Occipital lobe (tissue), 2 donors: ENCODE measurements around the gene PFKL. TPM values are rescaled to one million over a fixed set of nuclear protein-coding genes. Genes with fewer than 3 reads are reported as not detected.
A peak's percentile ranks its signal among the peaks of the same experiment; 100 is the strongest.
"Not testable (repeated sequence)": the region's sequence is repeated elsewhere in the genome, so short reads cannot be mapped to it uniquely, and the experiment has no call there.

Experiments
- DNase-seq: peaks from one replicate; lab custom pipeline; 2025; lab: John Stamatoyannopoulos, UW
- total RNA-seq: library from RNA; depleted of rRNA; stranded (reverse); fragments of >200 nt; gene quantifications from one replicate; pipeline ENCODE4 v1.2.3, GENCODE V29; 2014

The PFKL gene
- total RNA-seq, 1 donor from 2014 or later, result 107 TPM

DNA sequence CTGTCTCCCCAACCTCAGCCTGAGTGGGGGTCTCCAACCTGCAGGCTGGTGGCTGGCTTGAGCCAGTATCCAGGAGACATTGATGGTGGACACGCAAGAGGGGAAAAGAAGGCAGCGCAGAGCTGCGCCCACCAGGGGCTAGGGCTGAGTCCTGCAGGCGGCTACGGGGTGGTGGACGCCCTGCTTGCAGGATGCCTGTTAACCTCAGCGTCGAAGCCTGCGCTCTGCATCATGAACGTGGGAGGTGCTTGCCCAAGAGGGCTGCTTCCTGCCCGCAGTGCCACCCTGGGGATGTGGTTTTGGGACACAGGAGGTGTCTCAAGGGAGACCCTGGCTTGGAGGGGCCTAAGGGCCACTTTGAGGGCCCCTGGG is 27.7 kb downstream of the PFKL start:
- DNase-seq, result no peak

DNA sequence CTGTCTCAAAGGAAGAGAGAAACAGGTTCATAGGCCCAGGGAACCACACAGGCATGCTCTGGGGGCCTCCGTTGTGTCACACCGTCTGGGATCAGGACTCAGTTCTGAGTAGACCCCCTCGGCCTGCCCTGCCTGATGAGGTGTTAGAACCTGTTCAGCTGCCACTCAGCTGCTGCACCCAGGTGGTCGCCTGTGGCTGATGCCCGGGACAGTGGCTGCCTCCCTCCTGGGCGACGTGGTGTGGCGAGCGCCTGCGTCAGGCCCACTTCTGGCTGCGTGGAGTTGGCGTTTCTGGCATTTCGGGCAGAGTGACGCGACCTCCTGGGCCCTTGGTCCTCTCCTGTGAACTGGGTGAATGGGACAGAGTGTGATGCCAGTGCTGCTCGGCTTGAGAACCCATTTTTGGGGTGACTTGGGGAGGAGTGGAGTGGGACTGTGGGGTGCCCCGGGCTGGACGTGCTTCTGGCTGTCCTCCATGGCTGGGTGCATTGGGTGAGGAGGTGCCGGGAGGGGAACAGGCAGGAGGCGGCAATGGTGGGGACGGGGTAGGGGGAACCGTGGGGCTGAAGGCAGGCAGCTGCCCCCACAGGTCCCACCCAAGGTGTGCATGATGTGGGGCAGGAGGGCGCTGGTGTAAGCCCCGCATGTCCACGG is 28.5 kb downstream of the PFKL start:
- no peak for DNase-seq

DNA sequence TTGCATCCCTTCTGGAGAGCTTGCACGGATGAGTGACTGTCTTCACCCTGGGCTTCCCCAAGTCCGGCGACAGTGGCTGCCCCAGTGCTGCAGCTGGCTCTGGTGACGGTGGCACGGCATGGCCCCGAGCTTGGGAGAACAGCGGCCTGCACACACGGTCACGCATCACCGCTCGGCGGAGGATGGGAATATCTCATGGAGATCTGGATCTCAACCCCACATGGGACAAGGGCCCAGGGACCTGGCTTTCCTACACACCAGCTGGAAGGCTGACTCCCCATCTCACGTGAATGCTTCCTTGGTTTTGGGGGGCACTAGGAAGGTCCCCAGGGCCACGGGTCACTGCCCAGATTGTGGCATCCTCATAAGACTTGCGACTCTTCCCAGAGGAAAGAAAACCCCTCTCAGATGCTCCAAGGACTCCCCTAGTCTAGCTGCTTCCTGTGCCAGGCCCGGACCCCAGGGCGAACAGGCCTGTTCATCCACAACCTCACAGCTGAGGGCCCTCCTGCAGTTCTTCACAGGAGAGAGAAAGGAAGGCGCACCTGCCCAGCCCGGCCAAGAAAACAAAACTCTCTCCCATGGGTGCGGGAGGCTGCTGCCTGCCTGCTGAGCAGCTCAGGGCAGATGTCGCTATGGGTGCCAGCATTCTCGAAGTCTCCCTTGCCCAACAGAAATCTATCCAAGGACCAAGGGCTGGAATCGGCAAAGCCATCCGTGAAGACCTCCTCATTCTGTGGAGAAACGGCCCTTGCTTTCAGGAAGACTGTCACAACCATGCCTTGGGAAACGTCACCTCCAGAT is 29.4 kb downstream of the PFKL start:
- DNase-seq, result no peak

DNA sequence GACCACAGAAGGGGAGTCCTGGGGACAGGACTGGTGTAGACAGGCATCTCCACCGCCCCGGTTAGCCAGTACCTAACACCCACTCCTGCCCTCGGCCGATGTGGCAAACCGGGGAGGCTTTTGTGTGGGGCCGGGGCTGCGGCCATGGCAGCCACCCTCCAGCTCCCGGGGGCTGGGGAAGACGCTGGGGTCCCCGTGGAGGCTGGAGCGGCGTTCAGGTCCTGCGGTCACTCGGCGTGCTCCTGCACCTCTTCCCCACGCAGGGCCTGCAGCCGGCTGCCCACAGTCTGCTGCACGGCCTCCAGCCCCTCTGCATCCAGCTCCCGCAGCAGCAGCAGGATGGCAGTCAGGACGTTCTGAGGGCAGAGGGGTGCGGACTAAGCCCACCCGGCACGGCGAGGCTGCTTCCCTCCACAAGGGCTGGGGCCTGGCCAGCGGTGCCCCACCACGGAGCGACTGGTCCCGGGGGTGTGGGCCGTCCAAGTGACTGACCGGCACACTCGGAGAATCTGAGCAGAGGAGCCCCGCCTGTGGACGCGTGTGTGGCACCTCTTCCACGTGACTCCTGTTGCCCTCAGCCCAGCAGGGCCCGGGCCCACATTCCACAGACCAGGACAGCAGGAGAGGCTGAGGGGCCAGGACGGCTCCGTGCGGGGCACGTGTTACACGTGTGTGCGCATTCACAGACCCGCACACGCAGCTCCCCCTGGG is 30.3 kb downstream of the PFKL start:
- no peak for DNase-seq

DNA sequence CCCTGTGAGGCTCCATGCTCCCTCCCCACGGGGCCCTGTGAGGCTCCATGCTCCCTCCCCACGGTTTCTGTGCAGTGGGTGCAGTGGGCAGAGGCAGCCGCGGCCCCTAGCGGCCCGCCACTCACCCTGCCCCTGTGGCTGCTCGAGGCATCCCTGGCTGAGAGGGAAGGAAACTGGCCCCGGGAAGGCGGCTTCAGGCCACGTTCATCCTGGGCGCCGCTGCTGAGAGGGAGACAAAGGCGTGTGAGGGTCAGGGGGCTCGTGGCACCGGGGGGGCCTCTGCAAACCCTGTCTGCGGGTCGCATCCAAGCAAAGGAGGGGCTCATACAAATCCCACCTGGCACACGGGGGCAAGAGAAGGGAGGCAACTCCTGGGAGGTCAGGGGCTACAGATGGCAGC is 30.8 kb downstream of the PFKL start:
- no peak for DNase-seq

DNA sequence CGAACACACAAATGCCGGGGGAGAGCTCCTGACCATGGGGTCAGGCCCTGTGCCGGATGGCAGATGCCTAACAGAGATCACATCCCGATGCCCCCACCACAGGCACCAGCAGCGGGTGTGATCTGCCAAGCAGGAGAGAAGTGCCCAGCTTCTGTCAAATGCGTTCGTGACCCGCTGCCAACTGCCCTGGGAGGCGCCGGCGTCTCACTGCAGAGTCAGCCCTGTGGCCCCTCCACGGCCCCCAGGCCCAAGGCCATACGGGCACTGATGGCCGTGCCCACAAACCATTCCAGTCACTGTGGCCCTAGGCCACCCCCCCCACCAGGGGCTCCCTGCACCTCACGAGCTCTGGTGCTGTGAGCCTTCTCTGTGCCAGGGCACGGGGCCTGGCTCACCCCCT is 31.4 kb downstream of the PFKL start:
- DNase-seq, result no peak

DNA sequence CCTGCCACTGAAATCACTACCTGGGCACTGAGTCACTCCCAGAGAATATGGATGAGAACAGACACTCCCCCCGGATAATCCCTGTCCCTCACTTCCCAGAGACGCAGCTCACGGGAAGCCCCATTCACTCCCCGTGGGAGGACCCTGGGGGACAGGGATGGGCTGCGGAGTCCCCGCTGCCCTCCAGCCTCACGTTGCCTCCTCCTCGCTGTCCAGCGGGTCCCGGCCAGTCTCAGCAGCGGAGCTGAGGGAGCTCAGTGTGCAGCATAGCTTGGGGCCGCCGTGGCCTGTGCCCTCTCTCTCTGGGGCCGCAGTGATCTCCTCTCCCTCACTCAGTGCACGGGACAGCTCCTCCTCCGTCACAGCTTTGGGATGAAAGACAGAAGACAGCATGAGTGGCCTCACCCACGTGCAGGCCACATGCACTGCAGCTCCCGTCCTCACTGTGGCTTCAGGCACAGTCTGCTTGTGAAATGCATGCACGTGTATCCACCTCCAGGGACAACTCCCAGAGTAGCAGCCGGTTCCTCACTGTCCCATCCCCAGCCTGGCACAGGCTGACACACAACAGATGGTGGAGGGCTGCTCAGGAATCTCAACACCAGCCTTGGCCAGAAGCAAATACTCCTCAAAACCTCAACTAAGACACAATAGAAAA is 31.9 kb downstream of the PFKL start:
- peak; percentile 36 for DNase-seq

DNA sequence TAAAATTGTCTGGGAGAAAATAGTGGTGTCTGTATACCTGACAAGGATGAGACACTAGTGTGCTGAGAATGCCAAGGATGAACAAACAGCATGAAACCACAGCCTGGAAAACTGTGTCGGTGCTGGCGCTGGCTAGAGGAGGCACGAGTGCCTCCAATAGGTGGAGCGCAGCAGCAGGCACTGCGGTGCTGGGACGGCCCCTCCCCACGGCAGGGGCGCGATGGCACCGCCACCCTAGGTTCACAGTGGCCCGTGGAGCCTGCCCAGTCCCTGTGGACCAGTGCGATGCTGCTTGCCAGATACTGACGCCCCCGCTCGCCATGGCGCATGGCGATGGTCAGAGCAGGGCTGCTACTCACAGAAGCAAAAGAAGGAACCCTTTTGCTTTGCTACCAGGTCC is 32.5 kb downstream of the PFKL start:
- no peak for DNase-seq

DNA sequence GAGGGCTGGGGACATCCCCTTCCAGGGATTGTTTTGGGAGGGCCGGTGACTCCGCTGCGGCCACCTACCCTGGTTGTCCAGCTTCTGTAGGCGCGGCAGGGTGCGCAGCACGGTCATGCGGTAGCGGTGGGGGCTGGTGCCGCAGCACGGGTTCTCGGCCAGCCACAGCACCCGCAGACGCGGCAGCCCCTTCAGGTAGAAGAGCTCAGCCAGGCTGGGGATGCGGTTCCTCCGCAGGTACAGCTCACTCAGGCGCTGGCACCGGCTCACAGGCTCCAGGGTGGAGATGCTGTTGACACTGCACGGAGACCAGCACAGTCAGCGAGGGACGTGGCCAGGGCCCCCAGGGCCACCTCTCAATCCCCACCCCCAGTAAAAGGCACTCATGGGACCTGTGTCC is 33.1 kb downstream of the PFKL start:
- no peak for DNase-seq

DNA sequence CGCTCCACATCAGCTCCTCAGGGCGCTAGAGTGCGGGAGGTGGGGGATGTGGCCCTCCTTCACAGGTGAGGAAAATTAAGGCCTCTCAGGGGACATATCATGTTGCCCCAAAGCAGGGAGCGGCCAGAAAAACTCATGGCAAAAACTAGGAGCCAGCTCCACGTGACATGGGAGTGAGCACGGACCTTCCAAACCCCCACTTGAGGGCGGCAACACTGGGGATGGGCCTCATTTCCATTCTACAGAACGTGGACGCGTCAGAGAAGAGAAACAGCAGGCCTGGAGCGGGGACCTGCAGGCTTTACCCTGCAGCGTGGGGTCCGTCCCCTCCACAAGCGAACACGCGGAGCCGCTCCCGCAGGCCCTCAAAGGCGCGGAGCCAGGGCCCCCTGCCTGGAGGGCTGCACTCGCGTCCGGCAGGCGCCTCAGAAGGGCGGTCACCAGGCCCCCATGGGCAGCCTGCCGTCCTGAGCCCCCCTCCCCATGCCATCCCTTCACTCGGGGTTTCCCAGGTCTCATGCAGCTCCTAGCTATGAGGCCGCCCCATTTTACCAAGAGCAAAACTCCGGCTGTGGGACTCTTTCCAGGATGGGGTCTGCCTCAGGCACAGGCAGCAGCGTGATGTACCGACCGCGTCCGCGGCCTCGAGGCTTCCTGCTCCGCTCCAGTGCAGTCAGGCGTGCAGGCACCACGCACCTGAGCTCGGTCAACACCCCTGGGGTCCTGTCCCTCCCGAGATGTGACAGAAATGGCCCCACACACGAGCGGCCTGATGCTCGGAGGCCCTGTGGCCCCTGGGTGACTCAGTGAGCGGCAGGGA is 33.9 kb downstream of the PFKL start:
- no peak for DNase-seq

DNA sequence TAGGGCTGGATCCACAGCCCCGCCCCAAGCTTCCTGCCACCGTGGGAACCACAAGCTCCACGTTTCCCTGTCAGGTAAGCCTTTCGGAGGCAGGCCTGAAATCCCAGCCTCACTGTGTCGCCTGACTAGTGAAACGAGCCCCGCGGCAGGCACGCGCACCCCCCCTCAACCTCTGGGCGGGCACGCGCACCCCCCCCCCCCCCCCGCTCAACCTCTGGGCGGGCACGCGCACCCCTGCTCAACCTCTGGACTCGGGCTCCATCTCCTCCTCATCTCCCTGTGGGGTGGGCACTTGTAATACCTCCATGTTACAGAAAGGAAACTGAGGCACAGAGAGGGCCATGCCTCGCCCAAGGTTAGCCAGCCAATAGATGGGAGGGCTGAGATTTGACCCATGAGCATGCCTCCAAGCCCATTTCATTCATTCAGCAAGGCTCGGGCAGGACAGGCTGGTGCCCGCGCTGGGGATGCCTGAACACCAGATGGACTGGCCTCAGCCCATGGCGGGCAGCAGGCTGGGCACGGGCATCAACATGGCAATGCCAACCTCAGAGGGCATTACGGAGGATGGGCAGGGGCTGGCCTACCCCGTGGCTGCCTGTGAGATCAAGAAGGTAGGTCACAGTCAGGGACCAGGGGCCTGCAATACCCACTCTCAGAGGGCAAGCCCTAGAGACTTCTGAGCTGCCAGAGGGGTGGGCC is 34.6 kb downstream of the PFKL start:
- no peak for DNase-seq

DNA sequence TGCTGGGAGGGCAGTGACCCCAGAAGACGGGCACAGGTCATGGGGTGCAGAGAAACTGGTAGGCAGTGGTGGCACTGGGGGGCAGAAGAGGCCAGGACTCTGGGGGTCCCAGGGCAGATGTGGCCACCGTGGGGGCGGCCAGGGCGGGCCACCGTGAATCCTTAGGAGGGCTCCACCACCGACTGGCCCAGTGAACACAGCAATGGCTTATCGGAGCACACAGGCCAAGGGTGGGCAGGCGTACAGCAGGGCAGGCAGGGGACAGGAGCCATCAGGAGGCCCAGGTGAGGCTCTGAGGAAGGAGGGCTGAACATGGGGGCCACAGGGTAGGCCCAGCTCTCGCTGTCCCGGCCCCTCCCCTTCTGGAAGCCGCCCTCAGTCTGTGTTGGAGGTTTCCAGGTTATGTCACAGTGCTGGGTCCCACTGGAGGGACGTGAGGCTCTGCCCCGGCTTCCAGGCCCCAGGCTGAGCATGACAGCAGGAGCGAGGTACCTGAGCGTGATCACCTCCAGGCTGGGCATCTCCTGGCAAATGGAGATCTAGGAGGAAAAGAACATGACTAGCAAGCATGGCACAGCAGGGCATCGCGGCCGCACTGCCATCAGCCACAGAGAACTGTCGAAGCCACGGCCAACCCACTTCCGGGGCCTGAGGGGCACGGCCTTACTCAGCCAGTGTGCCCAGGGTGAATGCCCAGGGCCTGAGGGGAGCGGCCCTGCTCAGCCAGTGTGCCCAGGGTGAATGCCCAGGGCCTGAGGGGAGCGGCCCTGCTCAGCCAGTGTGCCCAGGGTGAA is 35.6 kb downstream of the PFKL start:
- no peak for DNase-seq

DNA sequence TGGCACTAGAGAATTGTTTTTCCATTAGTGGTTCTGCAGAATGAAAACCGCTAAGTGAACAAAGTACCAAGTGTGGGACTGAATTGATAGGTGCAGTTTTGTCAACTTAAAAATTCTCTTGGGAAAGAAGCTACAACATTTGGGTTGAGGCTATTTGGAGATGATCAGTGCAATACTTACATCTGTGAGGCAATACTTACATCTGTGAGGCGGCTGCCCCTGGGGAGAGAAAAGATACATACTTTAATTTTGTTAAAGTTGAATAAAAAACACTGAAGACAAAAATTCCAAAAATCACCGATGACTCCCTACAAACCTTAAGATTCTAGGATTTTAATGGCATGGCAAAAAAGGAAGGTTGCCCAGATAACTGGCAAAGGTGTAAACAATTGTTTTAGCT is 37.6 kb downstream of the PFKL start:
- DNase-seq, result no peak

DNA sequence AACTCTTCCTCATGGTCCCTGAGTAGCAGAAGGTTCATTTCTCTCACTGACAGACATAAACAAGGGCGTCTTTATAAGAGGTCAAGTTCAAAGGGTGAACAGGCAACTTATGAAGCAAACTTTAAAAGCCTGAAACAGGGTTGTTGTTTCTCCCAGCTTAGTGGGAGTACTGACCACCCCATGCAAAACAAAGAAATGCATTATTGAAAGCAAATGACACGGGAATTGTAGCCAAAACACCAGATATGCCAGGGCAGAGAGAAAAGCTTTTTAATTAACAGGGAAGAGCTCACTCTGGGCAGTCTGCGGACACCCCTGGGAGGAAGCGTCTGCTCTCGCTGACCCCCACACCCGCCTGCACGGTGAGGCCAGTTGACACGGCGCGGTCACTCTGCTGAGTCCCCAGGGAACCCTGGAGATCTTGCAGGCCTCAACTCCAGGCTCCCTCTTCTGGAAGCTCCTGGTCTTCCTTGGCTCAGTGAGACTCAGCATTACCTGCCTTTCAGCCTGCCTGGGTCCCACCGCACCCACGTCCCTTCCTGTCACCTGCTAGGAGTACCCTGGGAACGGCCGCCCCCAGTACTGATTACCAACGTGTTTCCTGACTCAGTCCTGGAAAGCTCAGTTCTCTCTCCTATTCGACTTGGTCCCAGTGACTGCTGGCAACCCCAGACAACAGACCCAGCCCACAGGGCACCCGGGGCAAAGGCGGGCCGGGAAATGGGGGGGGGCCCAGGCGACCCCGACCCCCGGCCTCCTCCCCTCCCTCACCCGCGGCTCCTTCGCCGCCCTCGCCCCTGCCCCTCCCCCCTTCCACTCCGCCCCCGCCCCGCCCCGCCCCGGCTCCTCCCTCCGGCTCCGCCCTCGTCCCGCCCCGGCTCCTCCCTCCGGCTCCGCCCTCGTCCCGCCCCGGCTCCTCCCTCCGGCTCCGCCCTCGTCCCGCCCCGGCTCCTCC is 38.4 kb downstream of the PFKL start:
- DNase-seq, result no peak

DNA sequence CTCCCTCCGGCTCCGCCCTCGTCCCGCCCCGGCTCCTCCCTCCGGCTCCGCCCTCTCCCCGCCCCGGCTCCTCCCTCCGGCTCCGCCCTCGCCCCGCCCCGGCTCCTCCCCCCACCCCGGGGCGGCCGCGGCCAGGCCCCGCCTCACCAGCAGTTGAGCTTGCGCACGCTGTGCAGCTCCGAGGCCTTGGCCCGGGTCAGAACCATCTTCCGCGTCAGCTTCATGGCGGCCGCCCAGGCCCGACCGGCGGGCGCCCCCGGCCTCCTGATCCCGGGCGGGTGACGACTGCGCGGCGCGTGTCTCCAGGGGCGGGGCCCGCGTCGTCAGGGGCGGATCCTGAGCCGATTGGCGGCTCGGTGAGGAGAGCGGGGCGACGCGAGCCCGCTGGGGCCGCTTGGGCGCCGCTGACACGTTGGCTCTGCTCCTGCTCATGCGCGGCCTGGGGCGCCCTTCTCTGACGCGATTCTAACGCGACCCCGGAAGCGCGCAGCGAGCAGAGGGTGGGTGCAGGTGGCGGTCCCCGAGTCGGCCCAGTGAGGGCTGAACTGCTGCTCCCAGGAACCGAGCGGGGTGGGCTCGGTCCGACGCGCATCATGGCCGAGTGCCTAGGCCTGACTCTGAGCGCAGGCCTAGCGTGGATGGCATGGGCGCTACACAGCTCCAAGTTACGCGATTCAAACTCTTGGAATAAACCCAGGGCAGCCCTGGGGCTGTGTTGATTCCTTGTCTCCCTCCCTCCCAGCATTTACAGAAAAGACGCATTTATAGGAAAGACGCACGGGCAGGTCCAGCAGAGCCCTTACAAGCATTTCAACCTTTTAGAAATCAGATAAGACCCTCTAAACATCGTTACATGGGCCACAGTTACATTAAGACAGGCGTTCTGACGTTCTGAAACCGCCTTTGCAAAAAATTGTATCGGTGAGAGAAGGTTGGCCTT is 39.4 kb downstream of the PFKL start, which contains the start of gene CFAP410:
Gene CFAP410 (minus strand): TSS at position 420 of the 940 bp plus-strand sequence. CDS start 196 bp downstream, at position 224.
- peak; percentile 96 for DNase-seq

DNA sequence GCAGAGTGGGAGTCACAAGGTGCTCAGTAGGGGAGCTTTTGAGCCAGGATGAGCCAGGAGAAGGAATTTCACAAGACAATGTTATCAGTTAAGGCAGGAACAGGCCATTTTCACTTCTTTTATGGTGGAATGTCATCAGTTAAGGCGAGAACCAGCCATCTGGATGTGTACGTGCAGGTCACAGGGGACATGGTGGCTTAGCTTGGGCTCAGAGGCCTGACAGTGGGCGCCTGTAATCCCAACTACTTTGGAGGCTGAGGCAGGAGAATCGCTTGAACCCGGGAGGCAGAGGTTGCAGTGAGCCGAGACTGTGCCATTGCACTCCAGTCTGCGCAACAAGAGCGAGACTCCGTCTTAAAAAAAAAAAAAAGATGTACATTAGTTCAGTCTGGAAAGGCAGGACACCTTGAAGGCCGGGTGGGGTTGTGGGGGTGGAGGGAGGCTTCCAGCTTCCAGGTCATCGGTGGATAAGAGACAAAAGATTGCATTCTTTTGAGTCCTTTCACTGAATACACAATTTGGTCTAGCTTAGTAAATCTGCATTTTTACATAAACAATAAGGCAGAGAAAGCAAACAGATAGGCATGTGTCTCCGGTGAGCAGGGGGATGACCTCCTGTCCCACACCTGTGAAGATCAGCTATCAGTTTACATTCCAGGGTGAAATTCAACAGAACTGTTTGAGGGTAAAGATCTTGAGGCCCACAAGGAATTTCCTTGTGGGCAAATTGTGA is 42.0 kb downstream of the PFKL start:
- DNase-seq, result not testable (repeated sequence)

DNA sequence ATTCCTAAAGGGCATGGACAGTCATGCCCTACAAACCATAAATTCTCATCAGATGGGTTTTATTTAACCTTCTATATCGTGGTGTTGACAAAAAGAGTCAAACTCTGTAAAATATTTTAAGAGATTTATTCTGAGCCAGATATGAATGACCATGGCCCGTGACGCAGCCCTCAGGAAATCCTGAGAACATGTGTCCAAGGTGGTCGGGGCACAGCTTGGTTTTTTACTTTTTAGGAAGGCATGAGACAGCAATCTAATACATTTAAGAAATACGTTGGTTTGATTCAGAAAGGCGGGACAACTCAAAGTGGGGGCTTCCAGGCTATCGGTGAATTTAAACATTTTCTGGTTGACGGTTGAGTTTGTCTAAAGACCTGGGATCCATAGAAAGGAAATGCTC is 43.1 kb downstream of the PFKL start:
- DNase-seq, result not testable (repeated sequence)
